Measurements from ENCODE around the gene PLIN4.

GRCh38 chr19:4467835-4468234, 50.5 kb downstream of the PLIN4 start:
- TF ChIP-seq CTCF (IDR thresholded peaks at IDR 0.05; ENCODE audit: low read depth, low read length) (no peak), MAX (IDR thresholded peaks at IDR 0.05; ENCODE audit: low read depth, low read length) (no peak), POLR2A (IDR thresholded peaks at IDR 0.05; ENCODE audit: extremely low read depth, insufficient read length) (no peak), MYC (IDR thresholded peaks at IDR 0.05; ENCODE audit: low read depth, low read length) (no peak)
